ENCODE measurements around the gene MAN2C1. TPM values are rescaled to one million over a fixed set of nuclear protein-coding genes. Genes with fewer than 3 reads are reported as not detected.

The MAN2C1 gene
- total and polyA plus RNA-seq, 9 of the 15 experiments (the other 6 are each of a cell fraction or from before 2014, with no cell fraction given) = 2.0 to 141 (median 39.9) TPM

GRCh38 chr15:75362642-75363249, 5.7 kb downstream of the MAN2C1 start:
- Histone ChIP-seq H3K79me2 (ENCODE audit: control insufficient read depth, insufficient read depth, low read length) (peaks cover 8% of the 10 kb centered on the region; the same call in 2 of the 3 replicates), H2AFZ (ENCODE audit: low read depth, low read length) (no peak overlapping the region), H4K20me1 (replicated peaks; ENCODE audit: control insufficient read depth, insufficient read depth, low read length) (peaks cover 4% of the 10 kb centered on the region), H3K27me3 (ENCODE audit: control insufficient read depth in 2 of 2, insufficient read depth in 2 of 2, low read length in 2 of 2) (no peaks in the 10 kb centered on the region; a peak in 1 of 5 replicates), H3K9me1 (ENCODE audit: control insufficient read depth, insufficient read depth, low read length) (peaks cover 3% of the 10 kb centered on the region), H3K4me3 (no peak overlapping the region), H3K9me3 (replicated peaks; ENCODE audit: control insufficient read depth, insufficient read depth, low read depth, low read length) (no peaks in the 10 kb centered on the region), H3K9ac (ENCODE audit: insufficient read depth in 1 of 2, low read depth in 2 of 2, low read length in 2 of 2) (peak overlapping the region in 1 of 2 experiments; percentile 62; a peak in 2 of 4 replicates), H3K4me2 (ENCODE audit: insufficient read depth, low read length) (no peak overlapping the region), H3K27ac (ENCODE audit: extremely low read depth, low read depth, low read length) (no peak overlapping the region), H3K4me1 (replicated peaks in 1 of 2; ENCODE audit: control insufficient read depth in 2 of 2, insufficient read depth in 2 of 2, low read length in 2 of 2) (peaks cover 7 to 16% of the 10 kb centered on the region in 2 experiments; a peak in 4 of 5 replicates), H3K36me3 (ENCODE audit: control insufficient read depth, insufficient read depth, low read length) (peaks cover 93% of the 10 kb centered on the region; the same call in 2 of the 3 replicates)
- intact Hi-C loops (cut with micrococcal nuclease) (no loop called here), in situ Hi-C loops (cut with MboI) (no loop called here)
- ChIA-PET POLR2A (interaction anchor here (0.6 to 1.4 kb wide), 5 partner anchors 8 to 263 kb away, joined by 3 to 4 read pairs (median 3); partner anchors contain the start of gene SNUPN), CTCF (ENCODE audit: low intra/inter-chr PET ratio) (no interaction called here)
- DNase-seq (ENCODE audit: extremely low read depth in 1 of 4, low spot score in 3 of 4) (no peak), FAIRE-seq (no peak), ATAC-seq (peak; percentile 16; the same call in 2 of the 3 replicates)
- WGBS (ENCODE audit: insufficient coverage, low coverage, missing lambda C conversion rate) = 77% methylated on average over 5 of the region's 7 CpGs
- no TSS peak for BruUV-seq (replicated peaks)
- TF ChIP-seq ZNF347 (CRISPR knock-in tag; IDR thresholded peaks at IDR 0.05; ENCODE audit: low read depth) (no peak), SIN3A (IDR thresholded peaks at IDR 0.05; ENCODE audit: borderline replicate concordance in 2 of 2, control insufficient read depth in 1 of 2, low read depth in 2 of 2, low read length in 2 of 2) (no peak), ZBTB43 (CRISPR knock-in tag; IDR thresholded peaks at IDR 0.05) (no peak), MTF1 (CRISPR knock-in tag; IDR thresholded peaks at IDR 0.05; ENCODE audit: borderline replicate concordance) (no peak), PHF21A (IDR thresholded peaks at IDR 0.05; ENCODE audit: borderline replicate concordance, low read depth) (no peak), KDM2B (CRISPR knock-in tag; IDR thresholded peaks at IDR 0.05) (no peak), FOXO4 (CRISPR knock-in tag; IDR thresholded peaks at IDR 0.05) (no peak), STAT5B (CRISPR knock-in tag; IDR thresholded peaks at IDR 0.05) (no peak), ETV1 (tag; conservative IDR thresholded peaks at IDR 0.05; ENCODE audit: low read depth) (no peak), GTF2F1 (IDR thresholded peaks at IDR 0.05; ENCODE audit: low read depth, low read length) (no peak), STAT6 (CRISPR knock-in tag; IDR thresholded peaks at IDR 0.05) (no peak), ZNF449 (CRISPR knock-in tag; IDR thresholded peaks at IDR 0.05) (no peak)
